Upper lobe of left lung (tissue), 6 donors: ENCODE data around the gene TBX4. TPM values are rescaled to one million over a fixed set of nuclear protein-coding genes. Genes with fewer than 3 reads are reported as not detected.

Experiments used
- total RNA-seq, 6 donors: library from RNA; depleted of rRNA in 4 of 6; stranded (reverse); fragments of >200 nt in 4 of 6; gene quantifications; one replicate each; pipeline versions ENCODE4 v1.1.0 to v1.2.1, GENCODE V29; 2016 to 2021
- donor health status: DM: no; HTN: no; CAD: no; lungs with moderate emphysema.
- donor health status: DM: no; HTN: yes; CAD: no; lungs with severe emphysema.

The TBX4 gene
- total RNA-seq, 6 donors from 2014 or later, result 10.2 to 69.1 (median 22.7) TPM

Other genes starting within 250 kb of the TBX4 start
- gene TBX2, start 52.6 kb upstream of the TBX4 start, total RNA-seq, result 100 to 1,000 TPM in 2 of 6 donors, 10 to 100 TPM in 4; 22.4 to 130 (median 92.7) TPM
- not detected for gene NACA2, start 138.8 kb downstream of the TBX4 start, total RNA-seq